ENCODE measurements around the gene CNOT8. TPM values are rescaled to one million over a fixed set of nuclear protein-coding genes. Genes with fewer than 3 reads are reported as not detected.

The CNOT8 gene
- total and polyA plus RNA-seq, 2 donors (not counting 3 experiments of a cell fraction or from before 2014, with no cell fraction given), result 42.6 to 53.7 TPM

DNA sequence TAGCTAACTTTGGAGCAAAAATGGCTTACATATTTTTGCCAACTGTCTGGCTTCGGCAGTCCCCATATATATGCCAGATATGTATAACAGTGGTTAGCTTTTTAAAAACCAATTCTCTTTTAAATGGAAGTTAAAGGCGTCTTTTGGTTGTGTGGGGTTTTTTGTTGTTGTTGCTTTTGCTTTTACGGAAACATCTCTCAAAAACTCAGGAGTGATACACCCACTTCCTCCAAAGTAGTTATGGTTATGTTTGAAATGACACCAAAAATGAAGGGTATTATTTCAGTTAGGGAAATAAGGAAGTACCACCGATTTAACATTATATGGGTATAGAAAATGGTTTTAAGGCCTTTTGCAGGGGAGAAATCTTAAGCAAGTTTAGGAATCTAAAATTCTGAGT lies 2.3 kb downstream of the CNOT8 start:
- Histone ChIP-seq H3K9me3 (replicated peaks; ENCODE audit: control insufficient read depth, insufficient read depth, low read length) (no peaks in the 10 kb centered on the region), H3K27ac (ENCODE audit: insufficient read depth, low read depth, low read length) (no peak overlapping the region), H3K4me2 (ENCODE audit: insufficient read depth, low read length) (peak overlapping the region; percentile 90), H3K36me3 (ENCODE audit: control insufficient read depth in 2 of 2, extremely low read depth in 1 of 2, insufficient read depth in 2 of 2, low read length in 2 of 2) (peaks cover 9% of the 10 kb centered on the region in 2 experiments), H3K4me3 (replicated peaks in 1 of 3; ENCODE audit: insufficient read depth in 1 of 3, low read depth in 1 of 3, low read length in 3 of 3) (peak overlapping the region in 1 of 3 experiments; percentile 100), H3K4me1 (ENCODE audit: control insufficient read depth, extremely low read depth, insufficient read depth, low read length) (peaks cover 27% of the 10 kb centered on the region), H3K79me2 (ENCODE audit: control insufficient read depth, insufficient read depth, low read length) (peaks cover 65% of the 10 kb centered on the region), H2AFZ (ENCODE audit: low read depth, low read length) (no peak overlapping the region), H3K9me1 (replicated peaks; ENCODE audit: control insufficient read depth, extremely low read depth, insufficient read depth, low read length) (no peaks in the 10 kb centered on the region), H3K27me3 (ENCODE audit: control insufficient read depth in 2 of 2, insufficient read depth in 2 of 2, low read length in 2 of 2) (no peaks in the 10 kb centered on the region), H4K20me1 (replicated peaks; ENCODE audit: control insufficient read depth, extremely low read depth, insufficient read depth, low read length) (peaks cover 3% of the 10 kb centered on the region), H3K9ac (replicated peaks; ENCODE audit: extremely low read depth, insufficient read depth, low read length) (no peak overlapping the region)
- dilution Hi-C loops (cut with MboI; ENCODE audit: extremely low pct_ligation_motif_present, low sequenced_read_pairs) (no loop called here), intact Hi-C loops (cut with micrococcal nuclease) (no loop called here)
- no TSS peak for BruUV-seq (replicated peaks)
- POLR2A ChIA-PET, result no interaction called here
- FAIRE-seq (no peak), DNase-seq (ENCODE audit: low read depth, low spot score) (no peak)
- TF ChIP-seq, protein P1, sequence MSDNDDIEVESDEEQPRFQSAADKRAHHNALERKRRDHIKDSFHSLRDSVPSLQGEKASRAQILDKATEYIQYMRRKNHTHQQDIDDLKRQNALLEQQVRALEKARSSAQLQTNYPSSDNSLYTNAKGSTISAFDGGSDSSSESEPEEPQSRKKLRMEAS (IDR thresholded peaks at IDR 0.05; ENCODE audit: insufficient read depth, insufficient read length), result no peak
- TF ChIP-seq, protein P2, sequence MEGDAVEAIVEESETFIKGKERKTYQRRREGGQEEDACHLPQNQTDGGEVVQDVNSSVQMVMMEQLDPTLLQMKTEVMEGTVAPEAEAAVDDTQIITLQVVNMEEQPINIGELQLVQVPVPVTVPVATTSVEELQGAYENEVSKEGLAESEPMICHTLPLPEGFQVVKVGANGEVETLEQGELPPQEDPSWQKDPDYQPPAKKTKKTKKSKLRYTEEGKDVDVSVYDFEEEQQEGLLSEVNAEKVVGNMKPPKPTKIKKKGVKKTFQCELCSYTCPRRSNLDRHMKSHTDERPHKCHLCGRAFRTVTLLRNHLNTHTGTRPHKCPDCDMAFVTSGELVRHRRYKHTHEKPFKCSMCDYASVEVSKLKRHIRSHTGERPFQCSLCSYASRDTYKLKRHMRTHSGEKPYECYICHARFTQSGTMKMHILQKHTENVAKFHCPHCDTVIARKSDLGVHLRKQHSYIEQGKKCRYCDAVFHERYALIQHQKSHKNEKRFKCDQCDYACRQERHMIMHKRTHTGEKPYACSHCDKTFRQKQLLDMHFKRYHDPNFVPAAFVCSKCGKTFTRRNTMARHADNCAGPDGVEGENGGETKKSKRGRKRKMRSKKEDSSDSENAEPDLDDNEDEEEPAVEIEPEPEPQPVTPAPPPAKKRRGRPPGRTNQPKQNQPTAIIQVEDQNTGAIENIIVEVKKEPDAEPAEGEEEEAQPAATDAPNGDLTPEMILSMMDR (IDR thresholded peaks at IDR 0.05; ENCODE audit: extremely low read depth in 1 of 2, insufficient read depth in 1 of 2, low read depth in 1 of 2, low read length in 2 of 2), result no peak
- TF ChIP-seq JUN (IDR thresholded peaks at IDR 0.05; ENCODE audit: borderline replicate concordance, insufficient read depth, insufficient read length, low read depth), result no peak
- no peak for TF ChIP-seq MYC (IDR thresholded peaks at IDR 0.05; ENCODE audit: low read depth, low read length)
- no peak for TF ChIP-seq POLR2AphosphoS5 (IDR thresholded peaks at IDR 0.05; ENCODE audit: insufficient read depth, low read depth, low read length)
- TF ChIP-seq GATA2 (IDR thresholded peaks at IDR 0.05; ENCODE audit: insufficient read depth, insufficient read length, low read depth, low read length), result no peak
- no peak for TF ChIP-seq EZH2 (IDR thresholded peaks at IDR 0.05; ENCODE audit: borderline replicate concordance, low read depth, low read length, severe bottlenecking)
- CTCF ChIA-PET, result interaction anchor here (0.9 to 1.6 kb wide), 2 partner anchors 8 to 210 kb away, joined by 3 to 7 read pairs; no protein-coding TSS in a partner anchor

Data from endothelial cell of umbilical vein (primary cell).